ENCODE results near the gene DDX19B. TPM values are rescaled to one million over a fixed set of nuclear protein-coding genes. Genes with fewer than 3 reads are reported as not detected.
"Not testable (repeated sequence)": the region's sequence is repeated elsewhere in the genome, so short reads cannot be mapped to it uniquely, and the experiment has no call there.

The DDX19B gene
- total RNA-seq, 6 experiments from 2014 or later: 20.8 to 30.9 (median 26.7) TPM

DNA sequence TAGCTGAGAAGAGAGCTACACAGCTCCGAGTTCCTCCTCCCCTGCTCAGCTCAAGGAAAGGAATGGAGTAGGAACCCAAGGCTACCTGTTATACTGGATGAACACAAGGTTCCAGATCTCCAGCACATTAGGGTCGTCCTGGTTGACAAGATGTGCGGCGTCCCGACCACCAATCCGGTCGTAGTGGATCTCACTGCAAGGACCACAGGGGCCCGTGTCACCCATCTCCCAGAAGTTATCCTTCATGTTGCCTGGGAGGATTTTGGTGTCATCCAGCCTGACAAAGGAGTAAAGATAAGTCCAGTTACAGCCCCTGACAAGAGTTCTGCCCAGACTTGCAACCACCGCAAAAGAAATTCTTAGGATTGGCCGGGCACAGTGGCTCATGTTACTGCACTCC lies 27.3 kb upstream of the DDX19B start:
- Mint-ChIP-seq H3K4me1 (ENCODE audit: low read depth) (0 out of 2 replicates have a peak, but pooled peaks cover 5% of the 10 kb centered on the region), H3K4me3 (no peak overlapping the region), H3K27me3 (ENCODE audit: insufficient read depth) (no peaks in the 10 kb centered on the region), H3K9me3 (no peaks in the 10 kb centered on the region), H3K27ac (no peak overlapping the region), H3K36me3 (ENCODE audit: low read depth) (peaks cover 38% of the 10 kb centered on the region)
- TF ChIP-seq CTCF (IDR thresholded peaks at IDR 0.05): no peak
- no peak for DNase-seq

DNA sequence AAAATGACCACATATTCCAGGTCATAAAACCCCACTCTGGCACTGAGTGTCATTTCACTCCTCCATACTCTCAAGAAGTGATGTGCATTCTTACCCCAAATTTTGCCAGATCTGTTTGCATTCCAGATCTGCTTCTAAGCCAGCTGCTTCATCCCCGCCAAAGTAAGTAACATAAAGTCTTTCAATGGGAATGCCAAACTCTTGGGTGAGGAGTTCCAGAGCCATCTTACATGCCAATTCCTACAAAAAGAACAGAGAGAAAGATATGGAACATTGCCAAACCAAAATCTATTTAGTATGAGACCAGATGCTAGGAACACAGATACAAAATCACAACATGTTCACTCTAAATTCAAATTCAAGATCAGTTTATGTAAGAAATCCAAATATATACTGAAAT lies 22.6 kb upstream of the DDX19B start:
- Mint-ChIP-seq H3K9me3 (no peaks in the 10 kb centered on the region), H3K4me3 (no peak overlapping the region), H3K4me1 (ENCODE audit: low read depth) (0 out of 2 replicates have a peak, but pooled peaks cover 5% of the 10 kb centered on the region), H3K27ac (no peak overlapping the region), H3K27me3 (ENCODE audit: insufficient read depth) (no peaks in the 10 kb centered on the region), H3K36me3 (ENCODE audit: low read depth) (peaks cover 36% of the 10 kb centered on the region)
- no peak for DNase-seq
- TF ChIP-seq CTCF (IDR thresholded peaks at IDR 0.05): no peak

DNA sequence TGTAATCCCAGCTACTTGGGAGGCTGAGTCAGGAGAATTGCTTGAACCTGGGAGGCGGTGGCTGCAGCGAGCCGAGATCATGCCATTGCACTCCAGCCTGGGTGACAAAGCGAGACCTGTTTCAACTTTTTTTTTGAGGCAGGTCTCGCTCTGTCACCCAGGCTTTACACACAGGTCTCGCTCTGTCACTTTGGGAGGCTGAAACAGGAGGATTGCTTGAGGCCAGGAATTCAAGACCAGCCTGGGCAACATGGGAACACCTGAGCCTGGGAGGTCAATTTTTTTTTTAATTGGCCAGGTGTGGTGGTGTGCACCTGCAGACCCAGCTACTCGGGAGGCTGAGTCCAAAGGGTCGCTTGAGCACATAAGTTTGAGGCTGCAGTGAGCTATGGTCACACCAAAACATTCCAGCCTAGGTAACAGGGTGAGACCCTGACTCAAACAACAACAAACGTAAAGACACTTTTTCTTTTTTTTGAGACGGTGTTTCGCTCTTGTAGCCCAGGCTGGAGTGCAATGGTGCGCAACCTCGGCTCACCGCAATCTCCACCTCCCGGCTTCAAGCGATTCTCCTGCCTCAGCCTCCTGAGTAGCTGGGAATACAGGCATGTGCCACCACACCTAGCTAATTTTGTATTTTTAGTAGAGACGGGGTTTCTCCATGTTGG lies 11.5 kb upstream of the DDX19B start:
- peak overlapping the region; percentile 99 for H3K4me3 Mint-ChIP-seq
- DNase-seq; H3K27me3 Mint-ChIP-seq (ENCODE audit: insufficient read depth); H3K9me3 Mint-ChIP-seq: not testable (repeated sequence)
- H3K27ac Mint-ChIP-seq: peak overlapping the region; percentile 99; the same call in 1 of the 2 replicates
- H3K36me3 Mint-ChIP-seq (ENCODE audit: low read depth): peaks cover 14% of the 10 kb centered on the region
- H3K4me1 Mint-ChIP-seq (ENCODE audit: low read depth): peaks cover 20% of the 10 kb centered on the region

DNA sequence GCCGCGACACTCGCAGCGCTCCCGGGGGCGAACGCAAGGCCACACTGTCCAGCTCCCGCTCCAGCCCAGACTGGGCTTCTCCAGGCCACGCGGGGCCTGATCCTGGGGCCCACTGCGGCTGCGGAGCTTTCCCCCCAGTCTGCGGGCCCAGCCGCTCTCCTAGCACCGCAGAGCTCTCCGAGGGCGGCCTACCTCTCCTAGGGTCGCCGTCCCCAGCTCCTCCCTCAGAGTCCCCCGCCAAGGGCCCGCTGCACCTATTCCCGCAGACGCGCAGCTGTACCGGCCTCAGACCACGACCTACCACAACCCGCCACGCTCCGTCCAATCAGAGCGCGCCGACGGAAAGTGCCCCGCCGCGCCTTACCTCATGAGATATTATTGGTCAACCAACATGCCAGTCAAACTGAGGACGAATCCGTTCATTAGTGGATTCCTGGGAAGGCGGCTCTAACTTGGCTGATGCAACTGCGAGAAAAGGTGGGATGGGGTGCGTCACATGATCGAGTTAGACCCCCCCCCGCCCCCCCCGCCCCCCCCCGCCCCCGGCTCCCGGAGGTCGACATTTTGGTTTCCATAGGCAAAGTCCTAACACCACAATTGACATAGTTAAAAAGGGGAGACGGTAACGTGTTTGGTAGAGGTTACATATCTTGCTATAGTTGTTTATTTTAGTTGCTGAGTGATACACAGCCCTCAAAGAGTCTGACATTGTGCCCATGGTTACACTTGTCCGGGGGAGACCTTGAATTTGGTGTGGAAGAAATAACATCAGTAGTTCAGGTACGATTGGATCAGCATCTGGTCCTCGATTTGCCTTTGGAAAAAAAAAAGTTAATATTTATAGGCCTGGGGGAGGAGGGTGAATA lies 9.5 kb upstream of the DDX19B start, which contains the start of gene AARS1:
TSS of gene AARS1 (minus strand) at position 278 of the 866 bp plus-strand sequence. CDS start 6,743 bp downstream, outside the sequence.
- Mint-ChIP-seq H3K27me3 (ENCODE audit: insufficient read depth) (peaks cover 2% of the 10 kb centered on the region; the same call in 1 of the 2 replicates), H3K4me1 (ENCODE audit: low read depth) (peaks cover 20% of the 10 kb centered on the region), H3K9me3 (no peaks in the 10 kb centered on the region), H3K36me3 (ENCODE audit: low read depth) (peaks cover 11% of the 10 kb centered on the region; the same call in 1 of the 2 replicates), H3K4me3 (peak within 1 kb of the TSS; percentile 99), H3K27ac (peak within 1 kb of the TSS; percentile 99)
- no peak for TF ChIP-seq CTCF (IDR thresholded peaks at IDR 0.05)
- peak; percentile 100 for DNase-seq

DNA sequence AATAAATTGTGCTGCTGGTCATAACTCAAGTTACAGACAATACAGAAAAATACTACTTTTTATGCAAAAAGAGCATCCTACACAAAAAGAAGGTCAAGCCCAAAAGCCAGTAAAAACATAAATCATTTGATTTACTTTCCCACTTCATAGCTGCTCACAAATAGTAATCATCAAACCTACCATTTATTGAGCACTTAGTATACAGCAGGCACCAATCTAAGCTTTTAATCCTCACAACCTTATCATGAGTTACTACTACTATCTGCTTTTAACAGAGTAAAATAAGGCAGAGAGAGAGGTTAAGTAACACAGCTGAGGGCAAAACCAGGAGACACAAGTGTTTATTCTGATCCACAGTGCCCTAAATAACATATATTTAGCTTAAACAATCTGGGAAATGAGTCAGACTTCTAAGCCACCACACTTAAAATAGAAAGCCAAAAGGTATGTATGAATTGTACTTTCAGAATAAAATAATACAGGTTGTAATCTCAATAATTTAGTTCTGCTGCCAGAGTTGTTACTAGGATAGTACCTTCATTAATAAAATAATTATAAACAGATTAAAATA lies 8.0 kb upstream of the DDX19B start:
- no peak for TF ChIP-seq CTCF (IDR thresholded peaks at IDR 0.05)
- DNase-seq: no peak
- H3K4me3 Mint-ChIP-seq: no peak overlapping the region
- H3K36me3 Mint-ChIP-seq (ENCODE audit: low read depth): peaks cover 11% of the 10 kb centered on the region; the same call in 1 of the 2 replicates
- no peaks in the 10 kb centered on the region for H3K9me3 Mint-ChIP-seq
- peaks cover 2% of the 10 kb centered on the region; the same call in 1 of the 2 replicates for H3K27me3 Mint-ChIP-seq (ENCODE audit: insufficient read depth)
- H3K4me1 Mint-ChIP-seq (ENCODE audit: low read depth): peaks cover 20% of the 10 kb centered on the region
- peak overlapping the region; percentile 99 for H3K27ac Mint-ChIP-seq

- not testable (repeated sequence) for H3K27me3 Mint-ChIP-seq (ENCODE audit: insufficient read depth); H3K4me3 Mint-ChIP-seq; H3K9me3 Mint-ChIP-seq; DNase-seq; H3K27ac Mint-ChIP-seq
- Mint-ChIP-seq H3K4me1 (ENCODE audit: low read depth) (peaks cover 20% of the 10 kb centered on the region), H3K36me3 (ENCODE audit: low read depth) (peaks cover 11% of the 10 kb centered on the region; the same call in 1 of the 2 replicates)
These were observed 6.8 kb upstream of the DDX19B start for GRCh38 chr16:70292148-70292547.

Data from HFFc6 (cell line).